H54 (cell line): Measurements from ENCODE around the gene IFI35.
A peak's percentile ranks its signal among the peaks of the same experiment; 100 is the strongest.

Source experiments
- DNase-seq: peaks from one replicate; pipeline ENCODE4 v3.0.0; 2011; ENCODE audit warnings: low spot score, mixed read lengths; ENCODE audit not compliant: insufficient read length
- FAIRE-seq: peaks from 3 replicates; lab custom pipeline; 2011; peaks lifted over from hg19 to GRCh38; lab: Jason Lieb, UNC
- POLR2A ChIP-seq: IDR thresholded peaks from 2 replicates; pipeline ENCODE4 v1.6.1; 2011; ENCODE audit warnings: low read depth, mild to moderate bottlenecking, low read length

IFI35 gene

GRCh38 chr17:43013296-43013695 is 6.7 kb downstream of the IFI35 start:
- DNase-seq (no peak), FAIRE-seq (no peak)
- TF ChIP-seq POLR2A = no peak

GRCh38 chr17:43014020-43014648 is 7.5 kb downstream of the IFI35 start:
- DNase-seq (no peak), FAIRE-seq (no peak)
- no peak for TF ChIP-seq POLR2A

- FAIRE-seq (no peak), DNase-seq (no peak)
- no peak for TF ChIP-seq POLR2A
Observed at GRCh38 chr17:43014649-43015542, 8.3 kb downstream of the IFI35 start.

- FAIRE-seq (no peak), DNase-seq (no peak)
- no peak for TF ChIP-seq POLR2A
Observed at GRCh38 chr17:43015579-43015978, 9.0 kb downstream of the IFI35 start.

GRCh38 chr17:43016216-43016615 is 9.6 kb downstream of the IFI35 start:
- no peak for TF ChIP-seq POLR2A
- no peak for FAIRE-seq
- DNase-seq = no peak

GRCh38 chr17:43018008-43018853 is 11.6 kb downstream of the IFI35 start:
- DNase-seq (no peak), FAIRE-seq (no peak)
- no peak for TF ChIP-seq POLR2A

GRCh38 chr17:43018932-43019331 is 12.3 kb downstream of the IFI35 start:
- FAIRE-seq (no peak), DNase-seq (no peak)
- no peak for TF ChIP-seq POLR2A

- no peak for FAIRE-seq
- no peak for DNase-seq
- no peak for TF ChIP-seq POLR2A
Observed at GRCh38 chr17:43019418-43019817, 12.8 kb downstream of the IFI35 start.

GRCh38 chr17:43020030-43020621 is 13.5 kb downstream of the IFI35 start:
- no peak for DNase-seq
- TF ChIP-seq POLR2A = no peak
- no peak for FAIRE-seq

GRCh38 chr17:43020789-43021740 is 14.5 kb downstream of the IFI35 start:
- FAIRE-seq = no peak
- peak; percentile 89 for DNase-seq
- TF ChIP-seq POLR2A = no peak

GRCh38 chr17:43021741-43022512 is 15.3 kb downstream of the IFI35 start, which contains the start of gene VAT1:
Gene VAT1 (minus strand): TSS chr17:43022385. CDS start chr17:43022322, 63 bp downstream.
- TF ChIP-seq POLR2A = peak; percentile 52
- FAIRE-seq (no peak), DNase-seq (peak; percentile 85)
